ENCODE results near the gene LIFR. TPM values are rescaled to one million over a fixed set of nuclear protein-coding genes. Genes with fewer than 3 reads are reported as not detected.
"Not testable (repeated sequence)": the region's sequence is repeated elsewhere in the genome, so short reads cannot be mapped to it uniquely, and the experiment has no call there.

The LIFR gene
- total RNA-seq, 2 donors from 2014 or later = 68.5 to 120 TPM

GRCh38 chr5:38528162-38528703 is 28.2 kb downstream of the LIFR start:
- WGBS = 70% methylated on average over 3 of the region's 3 CpGs
- peaks cover 3% of the 10 kb centered on the region for H3K4me1 ChIP-seq (replicated peaks)

GRCh38 chr5:38527475-38527874 is 29.0 kb downstream of the LIFR start:
- Histone ChIP-seq H3K27ac (no peak overlapping the region), H3K4me3 (no peak overlapping the region), H3K4me1 (replicated peaks) (peaks cover 3% of the 10 kb centered on the region), H3K9me3 (no peaks in the 10 kb centered on the region), H3K36me3 (no peaks in the 10 kb centered on the region), H3K27me3 (replicated peaks; ENCODE audit: insufficient read depth) (no peaks in the 10 kb centered on the region)
- no peak for TF ChIP-seq POLR2A (IDR thresholded peaks at IDR 0.05)
- TF ChIP-seq POLR2AphosphoS5 (IDR thresholded peaks at IDR 0.05) = no peak
- TF ChIP-seq CTCF (IDR thresholded peaks at IDR 0.05) = no peak
- intact Hi-C loops (cut with DNase I) = no loop called here
- 83% methylated on average over 2 of the region's 2 CpGs for WGBS
- DNase-seq (ENCODE audit: low spot score) = no peak

More at GRCh38 chr5:38528162-38528703, 28.2 kb downstream of the LIFR start:
- DNase-seq (ENCODE audit: low spot score) = no peak
- Histone ChIP-seq H3K27me3 (replicated peaks; ENCODE audit: insufficient read depth) (no peaks in the 10 kb centered on the region), H3K27ac (no peak overlapping the region), H3K36me3 (no peaks in the 10 kb centered on the region), H3K9me3 (no peaks in the 10 kb centered on the region), H3K4me3 (no peak overlapping the region)
- intact Hi-C loops (cut with DNase I) = no loop called here
- TF ChIP-seq CTCF (IDR thresholded peaks at IDR 0.05) (no peak), POLR2AphosphoS5 (IDR thresholded peaks at IDR 0.05) (no peak), POLR2A (IDR thresholded peaks at IDR 0.05) (no peak)

DNA sequence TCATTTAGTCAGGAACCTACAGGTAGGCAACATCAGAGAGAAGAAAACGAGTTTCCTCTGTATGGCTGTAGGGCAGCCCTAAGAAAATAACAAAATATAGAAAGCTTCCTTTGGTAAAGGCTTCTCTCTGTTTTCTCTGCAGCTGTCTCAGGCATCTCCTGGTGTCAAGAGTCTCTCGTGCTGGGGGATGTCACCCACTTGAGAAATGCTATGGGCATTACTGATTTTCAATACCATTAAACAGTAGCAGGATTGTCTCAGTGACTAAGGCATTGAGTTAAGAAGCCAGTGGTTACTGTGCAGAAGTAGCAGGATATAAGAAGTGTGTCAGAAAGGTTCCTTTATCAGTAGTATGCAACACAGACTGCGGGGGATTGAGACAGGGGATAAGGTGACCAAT is 32.4 kb downstream of the LIFR start:
- Histone ChIP-seq H3K27ac (no peak overlapping the region), H3K9me3 (no peaks in the 10 kb centered on the region), H3K27me3 (replicated peaks; ENCODE audit: insufficient read depth) (no peaks in the 10 kb centered on the region), H3K4me3 (no peak overlapping the region), H3K36me3 (peaks cover 6 to 9% of the 10 kb centered on the region in 2 donors), H3K4me1 (replicated peaks) (no peaks in the 10 kb centered on the region)
- TF ChIP-seq POLR2A (IDR thresholded peaks at IDR 0.05) (no peak), CTCF (IDR thresholded peaks at IDR 0.05) (no peak), POLR2AphosphoS5 (IDR thresholded peaks at IDR 0.05) (no peak)
- WGBS = 94% methylated on average over 3 of the region's 3 CpGs
- no peak for DNase-seq (ENCODE audit: low spot score)
- intact Hi-C loops (cut with DNase I) = no loop called here

DNA sequence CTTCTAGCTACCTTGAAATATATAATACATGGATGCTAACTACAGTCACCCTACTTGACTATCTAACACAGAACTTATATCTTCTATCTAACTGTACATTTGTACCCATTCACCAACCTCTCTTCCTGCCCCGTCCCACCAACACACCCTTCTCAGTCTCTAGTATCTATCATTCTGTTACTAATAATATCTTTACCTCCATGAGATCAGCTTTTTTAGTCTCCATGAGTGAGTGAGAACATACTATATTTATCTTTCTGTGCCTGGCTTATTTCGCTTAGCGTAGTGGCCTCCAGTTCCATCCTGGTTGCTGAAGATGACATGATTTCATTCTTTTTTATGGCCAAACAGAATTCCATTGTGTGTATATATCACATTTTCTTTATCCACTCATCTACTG is 37.0 kb downstream of the LIFR start:
- Histone ChIP-seq H3K27ac (no peak overlapping the region), H3K4me3 (no peak overlapping the region), H3K9me3 (no peaks in the 10 kb centered on the region), H3K27me3 (replicated peaks; ENCODE audit: insufficient read depth) (no peaks in the 10 kb centered on the region), H3K36me3 (peaks cover 6 to 9% of the 10 kb centered on the region in 2 donors), H3K4me1 (replicated peaks) (no peaks in the 10 kb centered on the region)
- DNase-seq (ENCODE audit: low spot score) = no peak
- no peak for TF ChIP-seq POLR2AphosphoS5 (IDR thresholded peaks at IDR 0.05)
- TF ChIP-seq CTCF (IDR thresholded peaks at IDR 0.05) = no peak
- no peak for TF ChIP-seq POLR2A (IDR thresholded peaks at IDR 0.05)
- WGBS = 100% methylated on average over 3 of the region's 3 CpGs
- intact Hi-C loops (cut with DNase I) = no loop called here

DNA sequence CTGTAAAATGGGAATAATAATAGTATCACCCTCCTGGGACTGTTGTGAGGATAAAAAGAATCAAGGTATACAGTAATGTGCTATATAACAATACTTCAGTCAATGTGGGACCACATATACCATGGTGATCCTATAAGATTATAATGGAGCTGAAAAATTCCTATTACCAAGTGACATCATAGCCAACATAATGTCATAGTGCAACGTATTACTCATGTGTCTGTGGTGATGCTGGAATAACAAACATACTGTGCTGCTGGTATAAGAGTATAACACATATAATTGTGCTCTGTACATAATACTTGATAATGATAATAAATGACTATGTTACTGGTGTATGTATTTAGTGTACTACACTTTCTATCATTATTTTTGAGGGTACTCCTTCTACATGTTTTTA is 38.1 kb downstream of the LIFR start:
- H3K4me1 ChIP-seq (replicated peaks) = no peaks in the 10 kb centered on the region
- H3K4me3 ChIP-seq = no peak overlapping the region
- no peaks in the 10 kb centered on the region for H3K27me3 ChIP-seq (replicated peaks; ENCODE audit: insufficient read depth)
- 74% methylated on average over 1 of the region's 1 CpG for WGBS
- no peak overlapping the region for H3K27ac ChIP-seq
- DNase-seq (ENCODE audit: low spot score) = no peak
- TF ChIP-seq CTCF (IDR thresholded peaks at IDR 0.05) (no peak), POLR2A (IDR thresholded peaks at IDR 0.05) (no peak)
- intact Hi-C loops (cut with DNase I) = no loop called here
- H3K36me3 ChIP-seq = peaks cover 6 to 9% of the 10 kb centered on the region in 2 donors
- H3K9me3 ChIP-seq = no peaks in the 10 kb centered on the region

DNA sequence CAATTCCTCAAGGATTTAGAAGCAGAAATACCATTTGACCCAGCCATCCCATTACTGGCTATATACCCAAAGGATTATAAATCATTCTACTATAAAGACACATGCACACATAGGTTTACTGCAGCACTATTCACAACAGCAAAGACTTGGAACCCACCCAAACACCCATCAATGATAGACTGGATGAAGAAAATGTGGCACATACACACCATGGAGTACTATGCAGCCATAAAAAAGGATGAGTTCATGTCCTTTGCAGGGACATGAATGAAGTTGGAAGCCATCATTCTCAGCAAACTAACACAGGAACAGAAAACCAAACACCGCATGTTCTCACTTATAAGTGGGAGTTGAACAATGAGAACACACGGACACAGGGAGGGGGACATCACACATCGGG is 39.8 kb downstream of the LIFR start:
- H3K4me1 ChIP-seq (replicated peaks); intact Hi-C loops (cut with DNase I); DNase-seq (ENCODE audit: low spot score); H3K36me3 ChIP-seq; H3K27ac ChIP-seq; H3K4me3 ChIP-seq; H3K9me3 ChIP-seq; H3K27me3 ChIP-seq (replicated peaks; ENCODE audit: insufficient read depth): not testable (repeated sequence)
- WGBS = 90% methylated on average over 3 of the region's 3 CpGs

Data from prostate gland (tissue), 2 donors.